SW 1271 (cell line): ENCODE results near the gene PACRG.

Experiments
- DNase-seq, 2 experiments: peaks; one replicate each; lab custom pipeline; 2025; lab: John Stamatoyannopoulos, UW

Gene PACRG

DNA sequence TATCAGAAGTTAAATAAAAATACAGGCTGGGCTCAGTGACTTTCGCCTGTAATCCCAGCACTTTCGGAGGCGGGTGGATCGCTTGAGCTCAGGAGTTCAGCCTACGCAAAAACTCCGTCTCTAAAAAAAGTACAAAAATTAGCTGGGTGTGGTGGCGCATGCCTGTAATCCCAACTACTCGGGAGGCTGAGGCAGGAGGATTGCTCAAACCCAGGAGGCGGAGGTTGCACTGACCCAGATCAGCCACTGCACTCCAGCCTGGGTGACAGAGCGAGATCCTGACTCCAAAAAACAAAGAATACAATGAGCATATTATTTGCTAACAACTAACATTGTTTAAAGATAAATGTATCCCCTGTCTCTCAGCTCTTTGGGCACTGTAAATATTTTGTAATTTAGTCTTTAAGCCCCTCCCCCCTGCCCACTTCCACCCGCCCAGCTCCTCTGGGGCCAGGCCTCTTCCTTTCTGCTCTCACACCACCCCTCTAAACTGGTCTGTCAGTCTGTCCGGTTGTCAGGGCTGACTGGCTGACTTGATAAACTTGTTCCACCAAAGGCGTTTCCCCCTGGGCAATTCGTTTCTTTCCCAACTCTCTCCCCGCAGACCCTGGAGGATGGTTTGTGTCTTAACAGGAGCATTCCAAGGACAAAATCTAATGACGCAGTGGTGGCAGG is 624.4 kb downstream of the PACRG start:
- no peak for DNase-seq

DNA sequence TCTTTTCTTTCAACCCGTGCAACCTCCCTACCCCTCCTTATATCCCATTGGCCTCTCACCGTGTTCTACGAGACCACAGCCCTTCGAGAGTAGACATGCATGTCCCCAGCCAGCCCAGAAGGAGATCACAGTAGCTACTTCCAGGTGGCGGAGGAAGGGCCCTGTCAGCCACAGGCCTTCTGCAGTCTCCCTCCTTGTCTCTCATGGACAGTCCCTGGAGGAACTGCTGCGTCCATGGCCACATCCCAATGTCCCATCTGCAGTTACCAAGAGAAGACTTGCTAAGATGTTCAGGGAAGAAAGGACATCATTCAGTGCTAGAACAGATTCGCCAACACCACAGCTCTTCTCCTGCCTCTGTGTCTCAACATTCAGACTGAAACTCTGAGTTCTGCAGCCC is 625.2 kb downstream of the PACRG start:
- DNase-seq, result no peak

DNA sequence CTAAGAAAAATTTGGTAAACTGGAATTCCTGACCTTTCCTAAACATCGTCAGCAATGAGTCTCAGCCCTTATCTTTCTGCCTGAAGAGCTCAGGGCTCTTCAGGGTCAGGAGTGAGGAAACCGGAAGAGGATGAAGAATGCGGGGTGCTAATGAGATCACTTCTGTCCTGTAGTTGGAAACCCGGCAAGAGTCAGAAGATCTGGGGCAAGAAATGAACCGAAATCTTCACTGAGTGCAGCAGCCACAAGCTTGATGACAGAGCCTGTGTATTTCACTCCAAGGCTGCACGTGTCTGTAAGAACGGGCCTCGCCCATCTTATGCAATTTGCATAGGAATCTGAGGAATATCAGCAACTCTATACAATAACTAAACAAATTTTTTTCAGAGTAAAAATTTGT is 626.3 kb downstream of the PACRG start:
- no peak for DNase-seq

DNA sequence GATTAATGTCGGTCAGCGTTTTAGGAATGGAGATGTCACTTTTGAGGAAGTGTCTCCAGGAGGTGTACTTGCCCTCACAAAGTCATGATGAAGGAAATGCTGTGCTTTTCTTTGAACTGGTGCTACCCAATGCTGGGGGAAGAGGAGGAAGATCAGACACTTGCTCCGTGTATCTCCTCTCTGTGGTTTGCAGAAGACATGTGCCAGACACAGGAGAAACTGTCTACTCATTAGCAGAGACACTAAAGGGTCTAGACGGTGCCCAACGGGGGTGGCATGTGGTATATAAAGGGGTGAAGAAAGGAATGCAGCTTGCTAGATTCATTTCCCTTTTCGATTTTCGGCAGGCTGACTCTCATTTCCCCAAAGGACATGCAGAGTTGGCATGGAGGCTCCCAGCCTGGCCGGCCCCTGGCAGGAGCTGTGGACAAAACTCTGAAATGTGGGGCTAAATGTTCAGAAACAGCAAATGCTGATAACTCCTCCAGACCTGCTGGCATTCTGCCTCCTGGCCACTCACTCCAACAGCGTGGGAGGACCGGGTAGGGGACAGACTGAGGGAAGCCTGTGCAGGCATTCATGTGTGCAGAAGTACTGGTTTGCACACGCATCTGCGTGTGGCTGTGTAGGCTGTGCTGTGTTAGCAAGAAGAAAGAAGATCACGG is 627.1 kb downstream of the PACRG start:
- DNase-seq, result no peak

DNA sequence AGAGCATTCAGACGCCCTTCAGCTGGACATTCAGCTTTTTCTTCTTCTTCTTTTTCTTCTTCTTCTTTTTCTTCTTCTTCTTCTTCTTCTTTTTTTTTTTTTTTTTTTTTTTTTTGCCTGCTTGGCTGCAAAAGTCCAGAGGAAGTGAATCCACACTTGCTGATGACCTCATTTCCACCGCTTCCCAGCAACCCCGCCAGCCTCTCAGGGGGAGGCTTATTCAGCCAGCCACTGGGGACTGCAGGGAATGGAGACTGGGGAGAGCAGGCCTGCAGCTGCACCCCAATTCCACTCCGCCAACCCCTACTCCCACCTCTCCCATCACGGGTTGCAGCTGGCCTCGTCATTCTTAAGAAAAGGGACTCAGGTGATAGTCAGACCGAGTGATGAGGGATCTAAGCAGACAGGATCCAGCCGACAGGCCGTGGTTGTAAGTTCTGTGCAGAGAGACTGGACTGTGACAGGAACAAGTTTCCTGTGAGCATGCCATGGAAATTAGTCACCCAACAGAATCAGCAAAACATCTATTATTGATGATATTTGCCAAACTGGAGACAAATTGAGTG is 627.7 kb downstream of the PACRG start:
- DNase-seq, result peak in 1 of 2 experiments; percentile 53

DNA sequence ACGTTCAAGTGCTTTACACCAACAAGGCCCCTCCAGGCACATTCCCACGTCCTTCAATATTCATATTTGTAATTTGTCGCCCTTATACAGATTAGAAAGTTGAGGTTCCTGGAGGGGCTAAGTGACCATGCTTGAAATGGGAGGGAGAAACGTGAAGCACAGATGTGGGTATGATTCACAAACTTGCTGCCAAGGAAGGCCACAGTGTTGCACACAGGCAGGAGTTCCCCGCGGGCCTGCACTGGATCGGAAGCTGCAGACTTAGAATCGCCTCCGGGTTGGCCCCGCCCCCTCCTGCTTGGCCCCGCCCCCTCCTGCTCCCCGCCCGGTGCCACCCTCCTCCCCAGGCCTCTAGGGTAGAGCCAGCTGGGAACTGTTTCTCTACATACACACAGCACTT is 628.5 kb downstream of the PACRG start:
- DNase-seq, result peak in 1 of 2 experiments; percentile 7

DNA sequence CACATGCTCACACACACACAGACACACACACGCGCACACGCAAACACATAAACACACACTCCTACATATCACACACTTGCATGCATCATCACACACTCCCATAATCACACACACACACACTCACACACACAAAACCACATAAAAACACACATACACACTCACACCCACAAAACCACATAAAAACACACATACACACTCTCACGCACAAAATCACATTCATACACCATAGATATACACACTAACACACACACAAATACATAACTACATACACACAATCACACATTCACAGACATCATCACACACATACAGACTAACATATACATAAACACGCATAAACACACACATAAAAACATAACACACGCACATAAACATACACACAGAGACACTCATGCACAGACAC is 629.0 kb downstream of the PACRG start:
- no peak for DNase-seq

DNA sequence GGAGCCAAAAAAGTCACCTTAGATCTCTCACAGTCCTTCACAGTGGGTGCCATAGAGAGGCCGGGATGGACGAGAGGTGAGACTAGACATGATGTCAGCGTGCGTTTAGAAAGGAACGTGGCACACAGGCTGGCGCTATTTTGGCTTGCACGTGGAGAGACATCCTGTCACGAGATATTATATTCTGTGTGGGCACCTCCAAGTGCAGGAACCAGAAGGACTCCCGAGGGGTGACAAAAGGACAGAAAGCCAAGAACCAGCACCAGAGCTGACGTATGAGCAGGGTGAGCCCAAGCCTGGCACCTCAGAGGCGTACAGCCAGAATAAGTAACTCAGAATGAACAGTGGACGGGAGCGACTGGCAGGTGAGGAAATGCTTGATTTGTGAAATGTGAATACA is 636.9 kb downstream of the PACRG start:
- no peak for DNase-seq
